ENCODE results near the gene CLIC2. TPM values are rescaled to one million over a fixed set of nuclear protein-coding genes. Genes with fewer than 3 reads are reported as not detected.
"Not testable (repeated sequence)": the region's sequence is repeated elsewhere in the genome, so short reads cannot be mapped to it uniquely, and the experiment has no call there.

The CLIC2 gene
- total RNA-seq, 1 donor from 2014 or later, result 1.8 TPM

GRCh38 chrX:155313766-155314165 is 20.6 kb downstream of the CLIC2 start:
- Mint-ChIP-seq H3K4me3 (ENCODE audit: unreplicated experiment) (no peak overlapping the region), H3K27ac (ENCODE audit: unreplicated experiment) (no peak overlapping the region), H3K4me1 (ENCODE audit: low read depth) (no peaks in the 10 kb centered on the region), H3K27me3 (ENCODE audit: low read depth) (no peaks in the 10 kb centered on the region), H3K36me3 (ENCODE audit: low read depth) (no peaks in the 10 kb centered on the region), H3K9me3 (ENCODE audit: low read depth) (peaks cover 67% of the 10 kb centered on the region)
- no peak for TF ChIP-seq CTCF (IDR thresholded peaks at IDR 0.05)
- DNase-seq (ENCODE audit: low spot score), result no peak

- Mint-ChIP-seq H3K4me1 (ENCODE audit: low read depth) (no peaks in the 10 kb centered on the region), H3K36me3 (ENCODE audit: low read depth) (peaks cover 1% of the 10 kb centered on the region), H3K27me3 (ENCODE audit: low read depth) (no peaks in the 10 kb centered on the region), H3K27ac (ENCODE audit: unreplicated experiment) (no peak overlapping the region), H3K9me3 (ENCODE audit: low read depth) (peaks cover 54% of the 10 kb centered on the region), H3K4me3 (ENCODE audit: unreplicated experiment) (no peak overlapping the region)
- TF ChIP-seq CTCF (IDR thresholded peaks at IDR 0.05), result no peak
- no peak for DNase-seq (ENCODE audit: low spot score)
These were observed 40.6 kb downstream of the CLIC2 start for GRCh38 chrX:155293771-155294170.

GRCh38 chrX:155279873-155280272 is 54.5 kb downstream of the CLIC2 start:
- Mint-ChIP-seq H3K27me3 (ENCODE audit: low read depth) (no peaks in the 10 kb centered on the region), H3K4me3 (ENCODE audit: unreplicated experiment) (no peak overlapping the region), H3K36me3 (ENCODE audit: low read depth) (peaks cover 2% of the 10 kb centered on the region), H3K9me3 (ENCODE audit: low read depth) (peaks cover 18% of the 10 kb centered on the region), H3K4me1 (ENCODE audit: low read depth) (no peaks in the 10 kb centered on the region), H3K27ac (ENCODE audit: unreplicated experiment) (no peak overlapping the region)
- TF ChIP-seq CTCF (IDR thresholded peaks at IDR 0.05), result no peak
- no peak for DNase-seq (ENCODE audit: low spot score)

GRCh38 chrX:155270969-155271368 is 63.4 kb downstream of the CLIC2 start:
- H3K9me3 Mint-ChIP-seq (ENCODE audit: low read depth), result peaks cover 41% of the 10 kb centered on the region
- no peaks in the 10 kb centered on the region for H3K4me1 Mint-ChIP-seq (ENCODE audit: low read depth)
- no peak for DNase-seq (ENCODE audit: low spot score)
- no peaks in the 10 kb centered on the region for H3K36me3 Mint-ChIP-seq (ENCODE audit: low read depth)
- H3K27me3 Mint-ChIP-seq (ENCODE audit: low read depth), result no peaks in the 10 kb centered on the region
- TF ChIP-seq CTCF (IDR thresholded peaks at IDR 0.05), result no peak
- H3K27ac Mint-ChIP-seq (ENCODE audit: unreplicated experiment), result no peak overlapping the region
- H3K4me3 Mint-ChIP-seq (ENCODE audit: unreplicated experiment), result no peak overlapping the region

- H3K27ac Mint-ChIP-seq (ENCODE audit: unreplicated experiment); H3K36me3 Mint-ChIP-seq (ENCODE audit: low read depth); H3K27me3 Mint-ChIP-seq (ENCODE audit: low read depth); H3K4me3 Mint-ChIP-seq (ENCODE audit: unreplicated experiment); DNase-seq (ENCODE audit: low spot score): not testable (repeated sequence)
- peaks cover 11% of the 10 kb centered on the region for H3K4me1 Mint-ChIP-seq (ENCODE audit: low read depth)
- peaks cover 35% of the 10 kb centered on the region for H3K9me3 Mint-ChIP-seq (ENCODE audit: low read depth)
These were observed 66.4 kb downstream of the CLIC2 start for GRCh38 chrX:155267995-155268394.

- DNase-seq (ENCODE audit: low spot score), result no peak
- Mint-ChIP-seq H3K27ac (ENCODE audit: unreplicated experiment) (no peak overlapping the region), H3K36me3 (ENCODE audit: low read depth) (peaks cover under 1% of the 10 kb centered on the region), H3K27me3 (ENCODE audit: low read depth) (no peaks in the 10 kb centered on the region), H3K4me3 (ENCODE audit: unreplicated experiment) (no peak overlapping the region), H3K4me1 (ENCODE audit: low read depth) (peaks cover 13% of the 10 kb centered on the region), H3K9me3 (ENCODE audit: low read depth) (peaks cover 26% of the 10 kb centered on the region)
- TF ChIP-seq CTCF (IDR thresholded peaks at IDR 0.05), result no peak
These were observed 68.0 kb downstream of the CLIC2 start for GRCh38 chrX:155266439-155266838.

Data from chondrocyte (in vitro differentiated cells).